Adrenal gland (tissue), 12 donors: ENCODE results near the gene S100A2. TPM values are rescaled to one million over a fixed set of nuclear protein-coding genes. Genes with fewer than 3 reads are reported as not detected.
A peak's percentile ranks its signal among the peaks of the same experiment; 100 is the strongest.

Source experiments
- DNase-seq, 7 donors: peaks; one replicate each; pipeline ENCODE4 v3.0.0-alpha.2; 2019 to 2020
- H3K27ac ChIP-seq, 5 donors: fragments of 200-600 bp; sonication (generic) in 4 of 5; 1 replicate in 3 of 5; 2 replicates in 2 of 5; pipeline versions ENCODE4 v1.5.1 to v1.8.0; 2016 to 2020; ENCODE audit warnings: mild to moderate bottlenecking in 1 of 5
- H3K27me3 ChIP-seq: fragments of 200-600 bp; 2 replicates; pipeline ENCODE4 v1.8.0; 2021
- H3K36me3 ChIP-seq, 2 donors: fragments of 200-600 bp; replicated peaks in 1 of 2; 1 replicate in 1 of 2; 2 replicates in 1 of 2; pipeline versions ENCODE4 v1.5.1 to v1.8.0; 2018 to 2022
- H3K4me1 ChIP-seq, 2 donors: fragments of 200-600 bp; replicated peaks in 1 of 2; 1 replicate in 1 of 2; 2 replicates in 1 of 2; pipeline versions ENCODE4 v1.5.1 to v1.8.0; 2018 to 2021
- H3K4me3 ChIP-seq, 4 donors: fragments of 200-600 bp; sonication (generic) in 3 of 4; one replicate each; pipeline ENCODE4 v1.5.1; 2016 to 2018
- H3K9me3 ChIP-seq, 3 donors: fragments of 200-600 bp; sonication (generic) in 1 of 3; replicated peaks in 1 of 3; 1 replicate in 2 of 3; 2 replicates in 1 of 3; pipeline versions ENCODE4 v1.5.1 to v1.8.0; 2016 to 2021
- POLR2A ChIP-seq, 2 donors: fragments of 450-650 bp; IDR thresholded peaks; one replicate each; pipeline ENCODE4 v1.6.1; 2017; ENCODE audit warnings: antibody characterized with exemption in 2 of 2, mild to moderate bottlenecking in 2 of 2, moderate library complexity in 1 of 2
- WGBS, 4 donors: extraction: QIAGEN DNeasy Blood & Tissue Kit in 2 of 4; methylation state at CpG; one replicate each; pipeline versions ENCODE4 v1.1.5 to v1.1.7; 2013 to 2017; 5-methylcytosine and 5-hydroxymethylcytosine counted together
- intact Hi-C, 2 donors: fragments of 100-400 bp; cut with DNase I; formaldehyde crosslinking; loops; one replicate each; pipeline versions ENCODE4 v1.14.1 to v1.15.0; 2022 to 2023
- polyA plus RNA-seq, 3 donors: library from polyadenylated mRNA; stranded (reverse); fragments of 200-250 nt in 2 of 3; fragments of 350-450 nt in 1 of 3; fragmentation: Illumina TruSeq in 1 of 3; extraction: RNeasy Lipid Tissue Mini Kit (QIAGEN cat#74804) in 1 of 3; gene quantifications; one replicate each; pipeline ENCODE4 v1.2.3, GENCODE V29; 2013 to 2014
- total RNA-seq, 9 donors: library from RNA; depleted of rRNA in 4 of 9; stranded (reverse); fragments of >200 nt in 4 of 9; fragments of 120-200 nt in 1 of 9; fragmentation: NEBNext Ultra II Directional in 1 of 9; extraction: Animal tissue kit (Norgen Biotek cat#: 25700) in 1 of 9; gene quantifications; one replicate each; pipeline versions ENCODE4 v1.1.0 to v1.2.4, GENCODE V29; 2013 to 2023
- TF ChIP-seq, protein P1 (sequence below), 6 experiments: fragments of 450-650 bp in 4 of 6; fragments of 200-600 bp in 2 of 6; sonication (generic) in 1 of 6; IDR thresholded peaks; 1 replicate in 5 of 6; 2 replicates in 1 of 6; pipeline versions ENCODE4 v1.5.1 to v1.8.0; 2016 to 2021; ENCODE audit warnings: antibody characterized with exemption in 6 of 6, mild to moderate bottlenecking in 2 of 6, moderate library complexity in 1 of 6
- donor health status: healthy with polysubstance abuse.
- donor health status: Bipolar disorder and iron deficiency.
- donor health status: DM: yes; HTN: yes; CAD: no.
- donor health status: DM: no; HTN: no; CAD: no.
- donor health status: DM: no; HTN: no; CAD: no.
- donor health status: DM: yes; HTN: yes; CAD: no.

Gene S100A2
- total and polyA plus RNA-seq, 12 donors, result 0.31 to 44.1 (median 1.3) TPM; not detected in 1

DNA sequence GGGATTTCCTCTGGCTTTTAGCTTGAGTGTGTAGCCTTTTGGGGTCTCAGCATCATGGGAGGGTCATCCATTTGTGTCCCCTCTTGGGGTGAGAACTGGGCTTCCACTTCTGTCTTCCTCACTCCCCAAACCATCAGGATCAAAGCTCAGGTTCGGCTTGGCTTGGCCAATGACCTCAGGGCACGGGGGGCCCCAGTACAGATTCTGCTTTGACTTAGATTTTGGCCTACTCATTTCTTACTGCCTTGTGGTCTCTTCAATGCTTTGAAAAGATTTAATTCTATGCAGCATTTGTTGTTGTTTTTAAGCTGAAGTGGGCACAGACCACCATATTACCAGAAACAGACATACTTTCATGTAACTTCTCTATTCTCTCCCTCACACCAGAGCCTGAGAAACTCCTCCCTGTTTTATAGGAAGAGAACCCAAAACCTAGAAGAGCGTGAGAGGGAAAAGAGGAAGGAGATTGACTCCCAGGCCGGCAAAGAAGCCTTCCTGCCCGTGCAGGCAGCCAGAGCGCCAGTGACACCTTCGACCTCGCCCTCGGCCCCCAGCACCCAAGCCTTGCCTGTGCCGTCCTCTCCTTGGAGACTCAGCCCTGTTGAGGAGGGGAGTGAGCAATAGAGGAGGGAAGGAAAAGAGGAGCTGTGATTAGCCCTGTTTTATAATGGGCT is 14.7 kb downstream of the S100A2 start:
- TF ChIP-seq, protein P1, sequence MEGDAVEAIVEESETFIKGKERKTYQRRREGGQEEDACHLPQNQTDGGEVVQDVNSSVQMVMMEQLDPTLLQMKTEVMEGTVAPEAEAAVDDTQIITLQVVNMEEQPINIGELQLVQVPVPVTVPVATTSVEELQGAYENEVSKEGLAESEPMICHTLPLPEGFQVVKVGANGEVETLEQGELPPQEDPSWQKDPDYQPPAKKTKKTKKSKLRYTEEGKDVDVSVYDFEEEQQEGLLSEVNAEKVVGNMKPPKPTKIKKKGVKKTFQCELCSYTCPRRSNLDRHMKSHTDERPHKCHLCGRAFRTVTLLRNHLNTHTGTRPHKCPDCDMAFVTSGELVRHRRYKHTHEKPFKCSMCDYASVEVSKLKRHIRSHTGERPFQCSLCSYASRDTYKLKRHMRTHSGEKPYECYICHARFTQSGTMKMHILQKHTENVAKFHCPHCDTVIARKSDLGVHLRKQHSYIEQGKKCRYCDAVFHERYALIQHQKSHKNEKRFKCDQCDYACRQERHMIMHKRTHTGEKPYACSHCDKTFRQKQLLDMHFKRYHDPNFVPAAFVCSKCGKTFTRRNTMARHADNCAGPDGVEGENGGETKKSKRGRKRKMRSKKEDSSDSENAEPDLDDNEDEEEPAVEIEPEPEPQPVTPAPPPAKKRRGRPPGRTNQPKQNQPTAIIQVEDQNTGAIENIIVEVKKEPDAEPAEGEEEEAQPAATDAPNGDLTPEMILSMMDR (IDR thresholded peaks at IDR 0.05), result no peak
- TF ChIP-seq POLR2A (IDR thresholded peaks at IDR 0.05), result no peak
- H3K27me3 ChIP-seq, result no peaks in the 10 kb centered on the region
- intact Hi-C loops, result loop anchor here in 1 of 2 donors (5.0 kb wide), 1 partner anchor 39 kb away; no protein-coding TSS in a partner anchor
- H3K4me3 ChIP-seq, result no peak overlapping the region
- peak in 1 of 7 donors; percentile 8 for DNase-seq
- H3K9me3 ChIP-seq, result no peaks in the 10 kb centered on the region
- WGBS, 4 donors, result 69 to 86% (median 80%) methylated on average over 10 of the region's 10 CpGs
- peaks cover 26 to 37% of the 10 kb centered on the region in 2 donors for H3K4me1 ChIP-seq
- no peaks in the 10 kb centered on the region for H3K36me3 ChIP-seq
- H3K27ac ChIP-seq, result peak overlapping the region in 1 of 5 donors; percentile 28

DNA sequence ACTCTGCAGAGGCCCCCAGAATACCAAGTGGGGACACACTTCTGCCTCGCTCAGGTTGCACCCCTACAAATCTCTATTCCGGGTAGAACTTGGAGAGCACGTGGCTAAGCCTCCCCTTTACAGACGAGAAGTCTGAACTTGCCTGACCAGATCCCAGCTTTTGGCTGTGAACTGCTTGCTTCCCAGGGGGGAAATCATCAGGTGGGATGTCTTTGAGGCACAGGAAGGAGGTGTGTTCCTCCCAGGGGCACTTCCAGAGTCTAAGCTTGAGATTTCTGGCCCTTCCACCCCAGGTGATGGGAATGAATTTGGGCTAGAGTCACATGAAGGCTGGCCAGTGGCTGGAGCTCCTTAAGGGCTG is 15.3 kb downstream of the S100A2 start:
- intact Hi-C loops, result loop anchor here in 1 of 2 donors (5.0 kb wide), 1 partner anchor 38 kb away; no protein-coding TSS in a partner anchor
- H3K27ac ChIP-seq, result no peak overlapping the region
- WGBS, 4 donors, result 88 to 97% (median 91%) methylated on average over 4 of the region's 4 CpGs

DNA sequence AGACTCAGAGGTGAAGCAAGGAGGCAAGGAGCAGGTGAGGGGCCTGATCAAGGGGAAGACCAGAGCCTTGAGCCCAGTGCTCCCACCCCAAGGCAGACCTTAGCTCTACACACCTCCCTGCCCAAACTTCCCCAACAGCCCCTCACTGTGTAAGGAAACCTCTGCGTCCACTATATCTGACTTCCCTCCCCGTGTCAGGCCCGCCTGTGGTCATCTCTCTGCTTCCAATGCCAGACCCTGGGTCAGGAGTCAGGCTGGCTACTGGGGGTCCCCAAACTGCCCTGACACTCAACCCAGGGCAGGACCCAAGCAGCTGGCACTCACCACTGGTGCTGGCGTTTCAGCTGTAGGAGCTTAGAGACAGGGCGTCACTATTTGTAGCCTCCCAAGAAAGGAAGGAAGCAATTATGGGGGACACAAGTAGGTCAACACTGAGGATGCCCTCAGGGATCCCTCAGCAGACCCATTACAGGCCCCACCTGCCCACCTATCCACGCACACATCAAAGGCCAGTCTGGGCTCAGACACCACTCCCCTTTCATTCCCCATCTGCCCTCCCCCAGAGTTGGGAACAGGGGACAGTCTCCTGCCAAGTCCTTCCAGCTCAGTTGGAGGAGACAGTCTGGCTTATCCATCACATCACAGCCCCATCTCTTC is 15.8 kb downstream of the S100A2 start:
- Histone ChIP-seq H3K4me1 (peaks cover 37 to 47% of the 10 kb centered on the region in 2 donors), H3K36me3 (no peaks in the 10 kb centered on the region), H3K27ac (peak overlapping the region in 3 of 5 donors; percentile 7 to 57 (median 51)), H3K4me3 (no peak overlapping the region), H3K27me3 (no peaks in the 10 kb centered on the region), H3K9me3 (no peaks in the 10 kb centered on the region)
- TF ChIP-seq, protein P1 (IDR thresholded peaks at IDR 0.05), result no peak
- TF ChIP-seq POLR2A (IDR thresholded peaks at IDR 0.05), result no peak
- intact Hi-C loops, result loop anchor here in 1 of 2 donors (5.0 kb wide), 1 partner anchor 38 kb away; no protein-coding TSS in a partner anchor
- DNase-seq, result peak in 1 of 7 donors; percentile 7
- WGBS, 4 donors, result 81 to 91% (median 84%) methylated on average over 4 to 6 of the region's 6 CpGs

More for the DNA sequence above, 15.3 kb downstream of the S100A2 start:
- TF ChIP-seq POLR2A (IDR thresholded peaks at IDR 0.05), result no peak
- TF ChIP-seq, protein P1 (IDR thresholded peaks at IDR 0.05), result no peak
- H3K4me3 ChIP-seq, result no peak overlapping the region
- H3K4me1 ChIP-seq, result peaks cover 32 to 43% of the 10 kb centered on the region in 2 donors
- no peak for DNase-seq
- no peaks in the 10 kb centered on the region for H3K27me3 ChIP-seq
- no peaks in the 10 kb centered on the region for H3K9me3 ChIP-seq
- no peaks in the 10 kb centered on the region for H3K36me3 ChIP-seq
